Esophagus muscularis mucosa (tissue), 3 donors: ENCODE data around the gene CBFA2T2.

Source experiments
- EP300 ChIP-seq: sonication (generic); formaldehyde crosslinking; IDR thresholded peaks from one replicate; pipeline ENCODE4 v1.6.1; 2017; ENCODE audit warnings: antibody characterized with exemption
- POLR2AphosphoS5 ChIP-seq, 2 donors: sonication (generic); formaldehyde crosslinking; IDR thresholded peaks; one replicate each; pipeline ENCODE4 v1.6.1; 2017; ENCODE audit warnings: antibody characterized with exemption in 2 of 2

GRCh38 chr20:33555755-33556154 lies 65.9 kb downstream of the CBFA2T2 start:
- TF ChIP-seq EP300 (no peak), POLR2AphosphoS5 (IDR thresholded peaks at IDR 0.05) (no peak)
